Stimulated activated naive CD4-positive, alpha-beta T cell treated with Interleukin-2 at 50 U/mL for 16 hours (primary cell): ENCODE measurements around the gene MEF2B.
A peak's percentile ranks its signal among the peaks of the same experiment; 100 is the strongest.

Source experiments
- DNase-seq: peaks from one replicate; lab custom pipeline; 2025; lab: John Stamatoyannopoulos, UW

The MEF2B gene

DNA sequence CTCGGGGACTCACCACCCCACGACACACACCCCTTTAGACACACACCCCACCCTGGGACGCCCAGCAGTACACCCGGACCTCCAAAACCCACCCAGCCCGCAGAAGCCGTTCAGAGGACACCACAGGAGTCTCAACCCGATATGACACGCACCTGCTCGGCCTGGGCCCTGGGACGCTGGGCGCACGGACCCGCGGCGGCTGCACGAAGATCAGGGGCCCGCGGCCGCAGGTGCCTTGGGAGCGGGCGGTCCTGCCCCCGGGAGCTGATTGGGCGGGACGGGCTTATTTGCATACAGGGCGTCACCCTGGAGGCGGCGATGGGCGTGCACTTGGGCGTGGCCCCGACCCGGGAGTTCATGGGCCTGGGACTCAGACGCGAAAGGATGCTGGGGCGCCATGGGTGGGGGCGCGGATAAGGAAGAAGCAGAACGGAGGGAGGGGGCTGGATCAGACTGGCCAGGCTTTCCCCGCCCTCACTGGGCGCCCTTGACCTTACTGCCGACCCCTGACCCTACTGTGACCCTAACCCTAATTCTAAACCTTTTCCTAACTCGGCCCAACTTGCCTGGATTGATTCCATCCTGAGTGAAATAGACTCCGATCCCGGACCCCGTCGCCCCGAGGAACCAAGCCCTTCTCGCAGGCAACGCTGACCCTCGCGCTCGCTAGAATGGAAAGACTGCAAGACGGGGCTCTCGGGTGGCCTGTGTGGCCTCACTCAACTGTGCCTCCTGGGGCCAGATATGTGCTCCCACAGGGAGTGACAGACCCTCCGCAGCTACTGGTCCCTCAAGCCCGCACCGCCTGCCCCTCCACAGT lies at the start of gene MEF2B:
MEF2B (minus strand) TSS at position 211 of the 820 bp plus-strand sequence. CDS start 19,528 bp downstream, outside the sequence.
- peak; percentile 51 for DNase-seq

DNA sequence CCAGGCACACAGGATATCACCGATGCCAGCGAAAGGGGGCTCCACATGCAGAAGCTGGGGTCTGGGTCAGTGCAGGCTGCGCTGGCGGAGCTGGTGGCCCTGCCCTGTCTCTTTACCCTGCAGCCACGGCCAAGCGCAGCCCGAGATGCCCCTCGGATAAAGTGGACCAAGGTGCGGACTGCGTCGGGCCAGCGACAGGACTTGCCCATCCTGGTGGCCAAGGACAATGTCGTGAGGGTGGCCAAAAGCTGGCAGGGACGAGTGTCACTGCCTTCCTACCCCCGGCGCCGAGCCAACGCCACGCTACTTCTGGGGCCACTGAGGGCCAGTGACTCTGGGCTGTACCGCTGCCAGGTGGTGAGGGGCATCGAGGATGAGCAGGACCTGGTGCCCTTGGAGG lies 48.8 kb upstream of the MEF2B start:
- DNase-seq, result no peak

DNA sequence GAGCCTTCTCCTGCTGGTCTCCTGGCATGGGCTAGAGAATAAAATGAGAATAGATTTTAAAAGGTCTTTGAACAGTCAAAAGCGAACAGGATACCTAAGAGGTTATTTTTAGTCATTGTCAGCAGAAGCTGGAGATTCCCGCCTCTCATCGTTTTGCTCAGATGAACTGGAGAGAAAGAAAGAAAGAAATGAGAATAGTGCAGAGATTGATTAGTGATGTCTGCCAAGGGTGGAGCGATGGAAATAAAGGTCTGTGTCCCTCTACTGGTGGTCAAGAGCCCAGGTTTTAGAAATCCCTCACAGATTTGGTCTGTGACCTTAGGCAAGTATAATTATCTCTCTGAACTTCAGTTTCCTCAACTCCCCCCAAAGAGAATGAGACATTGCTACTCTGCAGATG lies 47.0 kb upstream of the MEF2B start:
- DNase-seq, result no peak

DNA sequence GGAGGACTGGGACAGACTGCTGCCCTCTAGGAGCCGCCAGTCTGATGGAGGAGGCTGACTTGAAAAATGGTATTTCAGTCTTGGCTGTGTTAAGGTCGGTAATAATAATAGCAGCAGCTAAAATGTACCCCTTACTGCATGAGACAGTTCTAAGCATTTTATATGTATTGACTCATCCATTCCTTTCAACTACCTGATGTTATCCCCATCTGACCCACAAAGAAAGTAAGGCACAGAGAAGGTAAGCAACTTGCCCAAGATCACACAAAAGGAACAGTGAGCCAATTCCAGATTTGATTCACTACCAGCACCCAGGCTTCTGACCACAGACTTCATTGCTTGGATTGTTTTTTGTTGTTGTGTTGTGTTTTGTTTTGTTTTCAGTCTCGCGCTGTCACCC lies 45.7 kb upstream of the MEF2B start:
- no peak for DNase-seq

DNA sequence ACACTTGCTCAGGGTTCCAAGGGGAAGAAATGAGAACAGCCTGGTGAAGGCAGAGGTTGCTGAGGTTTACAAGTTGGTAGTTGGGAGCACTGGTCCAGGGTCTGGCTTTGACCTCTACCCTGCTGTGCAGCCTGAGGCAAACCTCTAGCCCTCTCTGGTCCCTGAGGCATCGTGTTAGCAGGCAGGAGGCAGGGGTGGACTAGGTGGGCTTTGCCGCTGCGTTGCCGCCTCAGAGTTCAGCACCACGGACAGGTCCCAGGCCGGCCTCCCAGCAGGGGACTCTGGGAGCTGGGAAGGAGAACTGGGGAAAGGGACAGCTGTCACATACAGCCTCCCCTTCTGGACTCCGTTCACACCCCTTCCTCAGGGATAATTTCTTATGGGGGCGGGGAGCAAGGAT lies 44.8 kb upstream of the MEF2B start:
- DNase-seq, result no peak

DNA sequence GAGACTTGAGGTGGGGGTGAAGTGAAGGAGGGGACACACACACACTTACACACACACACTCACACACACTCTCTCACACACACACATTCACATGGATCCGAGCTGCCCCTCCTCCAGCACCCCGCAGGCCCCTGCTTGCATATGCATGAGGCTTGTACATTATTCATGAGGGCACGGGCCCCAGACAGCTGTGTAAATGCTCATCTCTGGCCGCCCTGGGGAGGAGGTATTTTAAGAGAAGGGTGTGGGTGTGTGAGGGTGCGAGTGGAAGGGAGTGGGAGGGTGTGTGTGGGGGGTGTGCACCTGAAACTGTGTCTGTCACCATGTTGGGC lies 44.1 kb upstream of the MEF2B start:
- no peak for DNase-seq

DNA sequence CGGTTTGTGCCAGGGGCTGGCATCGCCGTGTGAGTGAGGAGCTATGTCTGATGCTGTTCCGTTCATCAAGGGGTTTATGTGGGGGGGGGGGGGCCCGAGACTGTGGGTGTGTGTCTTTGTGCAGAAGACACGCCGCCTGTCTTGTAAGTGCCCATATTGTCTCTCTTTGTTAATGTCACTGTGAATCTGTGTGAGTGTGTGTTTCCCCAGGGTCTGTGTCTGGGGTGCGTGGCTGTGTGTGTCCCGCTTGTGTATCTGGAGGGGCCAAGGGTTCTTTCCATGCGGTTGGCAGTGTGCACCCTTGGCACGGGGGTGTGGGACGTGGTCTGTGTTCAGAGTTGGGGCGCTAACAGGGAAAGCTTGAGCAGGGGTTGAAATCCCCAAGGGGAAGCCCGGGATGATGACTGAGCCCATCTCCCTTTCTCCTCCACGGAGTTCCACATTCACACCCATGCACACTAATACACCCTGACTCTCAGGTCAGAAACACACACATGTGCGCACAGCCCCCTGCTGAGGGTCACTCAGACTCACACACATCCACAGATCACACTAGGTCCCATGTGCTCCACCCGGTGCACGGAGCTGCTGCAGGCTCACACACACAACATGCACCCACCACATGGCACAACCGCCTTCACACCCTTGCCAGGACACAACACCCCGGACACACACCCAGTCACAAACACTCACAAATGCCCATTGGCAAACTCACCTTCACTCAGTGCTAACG lies 43.5 kb upstream of the MEF2B start:
- DNase-seq, result no peak

DNA sequence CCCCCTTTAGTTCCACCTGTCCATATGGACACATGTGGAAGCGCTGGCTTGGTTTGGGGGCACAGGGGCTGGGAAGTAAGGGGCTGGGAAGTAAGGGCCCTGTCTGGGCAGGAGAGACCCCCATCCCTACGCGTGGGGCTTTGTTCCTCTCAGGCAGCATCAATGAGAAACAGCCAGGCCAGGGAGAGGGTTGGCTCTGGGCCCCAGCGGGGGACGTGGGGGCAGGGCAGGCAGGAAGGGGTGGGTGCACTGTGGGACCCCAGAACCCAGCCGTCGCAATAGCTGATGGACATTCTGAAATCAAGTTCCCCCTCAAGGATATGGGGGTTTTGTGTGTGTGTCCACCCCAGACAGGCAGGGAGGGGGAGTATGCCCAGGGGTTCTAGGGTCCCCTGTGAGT lies 42.9 kb upstream of the MEF2B start:
- no peak for DNase-seq

DNA sequence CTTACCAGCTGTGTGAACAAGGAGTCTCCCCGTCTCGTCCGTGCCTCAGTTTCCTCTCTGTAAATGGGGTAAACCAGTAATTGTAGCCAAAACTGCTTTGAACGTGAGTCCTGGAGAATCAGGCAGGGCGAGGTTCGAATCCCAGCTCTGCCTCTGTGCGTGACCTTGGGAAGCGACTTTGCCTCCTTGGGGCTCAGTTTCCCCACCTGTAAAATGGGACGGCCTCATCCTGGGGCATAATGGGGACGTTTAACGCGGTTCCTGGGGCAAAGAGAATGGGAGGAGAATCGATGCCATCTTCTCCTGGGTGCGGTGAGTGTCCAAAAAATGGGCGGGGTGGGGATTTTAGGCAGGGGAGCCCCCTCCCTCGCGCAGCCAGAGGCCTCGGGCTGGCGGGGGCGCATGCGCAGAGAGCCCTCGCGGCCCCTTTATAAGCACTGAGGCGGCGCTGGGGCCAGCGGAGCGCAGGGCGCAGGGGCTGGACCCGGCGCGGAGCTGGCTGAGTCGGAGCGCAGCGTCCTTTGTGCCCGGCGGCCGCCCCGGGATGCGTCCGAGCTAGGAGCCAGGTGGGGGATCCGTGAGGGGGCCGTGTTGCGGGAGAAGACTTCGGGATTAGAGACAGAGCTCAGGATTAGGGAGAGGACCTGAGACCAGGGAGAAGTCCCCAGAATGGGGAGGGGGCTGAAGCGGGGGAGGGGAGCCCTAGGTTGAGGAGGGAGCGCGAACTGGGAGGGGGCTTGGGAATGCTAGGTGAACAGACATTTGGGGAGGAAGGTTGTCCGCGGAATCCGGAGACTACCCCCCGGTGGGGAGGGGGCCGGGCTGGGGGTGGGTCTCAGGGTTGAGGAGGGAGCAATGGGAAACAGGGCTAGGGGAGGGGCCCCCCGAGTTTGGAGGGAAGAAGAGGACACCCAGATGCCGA lies 41.7 kb upstream of the MEF2B start, which contains the start of gene NCAN:
NCAN (plus strand) TSS at position 460 of the 922 bp plus-strand sequence. CDS start 4,996 bp downstream, outside the sequence.
- no peak for DNase-seq

DNA sequence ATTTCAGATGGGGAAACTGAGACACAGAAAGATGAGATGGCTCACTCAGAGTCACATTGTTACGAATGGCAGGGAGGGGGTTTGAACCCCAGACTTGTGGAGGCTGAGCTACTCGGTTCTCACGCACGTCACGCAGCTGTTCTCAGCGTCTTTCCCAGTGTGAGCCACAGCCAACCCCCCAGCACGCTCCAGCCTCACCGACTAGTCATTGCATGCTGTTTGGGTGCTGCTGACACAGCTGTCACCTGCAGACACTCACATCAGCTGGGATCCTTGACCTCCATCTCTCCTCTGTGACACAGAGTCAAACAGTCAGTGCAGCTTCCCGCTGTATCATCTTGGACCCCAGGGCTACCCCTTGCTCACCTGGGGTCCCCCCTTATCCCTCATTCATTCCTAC lies 39.3 kb upstream of the MEF2B start:
- no peak for DNase-seq

DNA sequence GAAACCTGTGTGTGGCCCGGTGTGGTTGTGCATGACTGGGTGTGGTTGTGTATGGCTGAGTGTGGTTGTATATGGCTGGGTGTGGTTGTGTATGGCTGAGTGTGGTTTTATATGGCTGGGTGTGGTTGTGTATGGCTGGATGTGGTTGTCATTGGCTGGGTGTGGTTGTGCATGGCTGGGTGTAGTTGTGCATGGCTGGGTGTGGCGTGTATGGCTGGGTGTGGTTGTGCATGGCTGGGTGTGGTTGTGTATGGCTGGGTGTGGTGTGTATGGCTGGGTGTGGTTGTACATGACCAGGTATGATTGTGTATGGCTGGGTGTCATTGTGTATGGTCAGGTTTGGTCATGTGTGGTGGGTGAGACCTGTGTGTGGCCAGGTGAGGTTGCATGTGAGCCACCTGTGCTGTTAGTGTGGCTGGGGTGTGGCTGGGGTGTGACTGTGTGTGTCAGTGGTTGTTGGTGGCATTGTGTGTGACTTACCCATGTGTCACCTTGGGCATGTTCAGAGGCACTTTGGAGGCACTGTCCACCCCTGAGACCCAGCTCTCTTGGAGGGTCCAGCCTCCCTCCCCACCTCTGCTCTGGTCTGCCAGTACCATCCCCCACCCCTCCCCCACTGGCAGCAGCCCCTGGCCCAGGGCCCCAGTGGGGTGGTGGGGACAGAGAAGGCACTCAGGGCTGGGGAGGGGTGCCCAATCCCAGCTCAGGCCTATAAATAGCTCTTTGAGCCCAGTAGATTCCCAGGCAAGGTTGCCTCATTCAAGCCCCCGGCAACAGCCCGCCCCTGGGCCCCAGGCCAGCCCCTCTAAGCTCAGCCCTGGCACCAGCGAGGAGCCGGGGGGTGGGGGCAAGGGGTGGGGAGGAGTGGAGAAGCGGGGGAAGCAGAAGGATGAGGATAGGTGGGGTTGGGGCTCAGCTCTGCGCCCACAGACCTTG lies 37.8 kb upstream of the MEF2B start:
- no peak for DNase-seq

DNA sequence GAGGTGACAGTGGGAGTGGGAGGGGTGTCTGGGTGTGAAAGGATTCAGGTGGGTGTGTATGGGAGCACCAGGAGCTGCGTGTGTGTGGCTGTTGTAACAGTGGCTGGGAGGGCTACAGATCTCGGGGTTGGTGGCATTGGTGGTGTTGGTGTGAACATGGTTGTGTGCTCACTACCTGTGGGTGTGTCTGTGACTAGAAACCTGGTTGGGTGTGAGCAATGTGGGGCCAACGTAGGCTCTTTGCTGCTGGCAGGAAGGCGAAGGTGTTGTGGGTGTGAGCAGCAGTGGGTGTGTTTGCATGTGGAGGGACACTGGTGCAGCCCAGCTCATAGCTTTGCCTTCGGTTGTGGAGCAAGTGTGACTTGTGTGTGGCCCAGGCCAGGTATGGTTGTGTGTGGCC lies 36.9 kb upstream of the MEF2B start:
- no peak for DNase-seq

DNA sequence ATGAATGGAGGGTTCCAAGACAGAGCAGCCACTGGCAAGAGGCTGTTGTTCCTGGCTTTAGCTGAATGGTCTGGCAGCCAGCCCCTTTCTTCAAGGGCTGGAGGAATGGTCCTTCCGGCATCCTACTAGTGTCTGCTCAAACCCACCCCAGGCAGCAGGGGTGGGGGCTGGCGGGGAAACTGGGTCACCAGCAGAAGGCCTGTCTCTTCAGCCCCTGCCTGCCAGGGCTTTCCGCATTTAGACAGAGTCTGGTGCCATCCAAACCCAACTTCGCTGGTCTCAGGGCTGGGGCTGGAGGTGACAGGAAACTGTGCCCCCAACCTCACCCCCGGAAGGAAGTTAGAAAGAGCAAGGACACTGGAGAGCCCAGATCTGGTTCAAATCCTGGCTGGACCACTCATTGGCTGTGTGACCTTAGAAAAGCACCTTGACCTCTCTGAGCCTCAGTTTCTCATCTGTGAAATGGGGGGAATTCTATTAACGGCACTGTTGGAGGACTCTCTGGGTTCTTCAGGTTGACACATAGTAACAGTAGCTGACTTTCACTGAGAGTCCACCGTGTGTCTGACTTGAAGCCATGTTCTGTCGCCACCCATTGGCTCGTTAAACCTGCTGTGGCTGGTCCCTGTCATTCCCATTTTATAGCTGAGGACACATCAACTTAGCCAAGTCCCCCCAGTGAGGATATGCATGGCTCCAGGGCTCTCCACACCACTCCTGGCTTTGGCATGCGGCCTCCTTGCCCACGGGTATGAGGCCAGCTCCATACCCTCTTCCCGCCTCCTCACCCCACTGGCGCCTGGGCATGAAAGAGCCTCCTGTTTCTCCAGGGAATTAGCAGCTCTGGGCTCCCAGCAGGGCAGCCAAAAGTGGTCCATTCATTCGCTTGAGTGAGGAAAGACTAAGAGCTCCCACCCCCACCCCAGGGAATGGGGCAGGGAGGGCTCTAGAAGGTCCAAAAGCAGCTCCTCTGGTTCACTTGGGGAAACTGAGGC lies 35.6 kb upstream of the MEF2B start:
- no peak for DNase-seq

DNA sequence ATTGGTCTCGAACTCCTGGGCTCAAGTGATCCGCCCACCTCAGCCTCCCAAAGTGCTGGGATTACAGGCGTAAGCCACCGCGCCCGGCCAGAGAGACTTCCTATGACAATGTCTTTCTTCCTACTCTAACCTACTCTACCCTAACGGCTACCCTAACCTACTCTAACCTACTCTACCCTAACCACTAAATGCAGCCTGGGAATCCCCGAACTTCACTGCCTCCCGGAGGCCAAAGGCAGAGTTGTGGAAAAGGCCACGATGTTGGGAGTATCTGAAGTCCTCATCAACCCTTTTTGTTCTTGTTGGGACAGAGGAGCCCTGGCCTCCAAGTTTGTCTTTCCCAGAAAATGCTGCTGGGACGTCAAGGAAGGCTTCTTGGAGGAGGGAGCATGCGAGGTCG lies 34.1 kb upstream of the MEF2B start:
- DNase-seq, result no peak

DNA sequence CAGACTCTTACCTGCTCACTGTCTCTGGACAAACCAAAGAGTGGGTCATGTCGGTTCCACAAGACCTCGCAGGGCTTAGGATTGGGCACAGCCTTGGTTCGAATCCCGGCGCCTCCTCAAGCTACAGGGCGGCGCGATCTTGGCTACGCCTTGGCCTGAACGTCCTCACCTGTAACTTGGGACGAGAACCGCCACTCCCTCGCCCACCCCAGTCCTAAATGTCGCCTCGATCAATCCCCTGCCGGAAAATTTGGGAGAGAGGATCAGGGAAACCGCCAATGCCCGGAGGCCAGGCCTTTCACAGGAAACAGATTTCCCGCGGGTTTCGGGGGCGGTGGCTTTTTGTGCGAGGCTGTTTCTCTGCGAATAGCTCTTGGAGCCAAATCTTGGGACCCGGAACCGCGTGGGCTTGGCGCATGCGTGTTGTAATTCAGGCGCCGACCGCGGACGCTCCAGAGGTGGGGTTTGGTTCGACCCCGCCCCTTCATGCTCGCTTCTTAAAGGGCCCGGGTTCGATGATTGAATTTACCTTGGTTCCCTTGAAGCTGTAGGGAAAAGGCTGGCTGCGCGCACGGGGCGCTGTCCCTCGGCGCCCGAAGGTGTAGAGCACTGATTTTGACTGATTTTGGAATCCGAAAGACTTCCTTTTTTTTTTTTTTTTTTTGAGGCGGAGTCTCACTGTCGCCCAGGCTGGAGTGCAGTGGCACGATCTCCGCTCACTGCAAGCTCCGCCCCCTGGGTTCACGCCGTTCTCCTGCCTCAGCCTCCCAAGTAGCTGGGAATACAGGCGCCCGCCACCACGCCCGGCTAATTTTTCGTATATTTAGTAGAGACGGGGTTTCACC lies 33.2 kb upstream of the MEF2B start, which contains the start of gene NR2C2AP:
NR2C2AP (minus strand) TSS at position 403 of the 845 bp plus-strand sequence; CDS start at position 49, 354 bp downstream.
- peak; percentile 91 for DNase-seq

DNA sequence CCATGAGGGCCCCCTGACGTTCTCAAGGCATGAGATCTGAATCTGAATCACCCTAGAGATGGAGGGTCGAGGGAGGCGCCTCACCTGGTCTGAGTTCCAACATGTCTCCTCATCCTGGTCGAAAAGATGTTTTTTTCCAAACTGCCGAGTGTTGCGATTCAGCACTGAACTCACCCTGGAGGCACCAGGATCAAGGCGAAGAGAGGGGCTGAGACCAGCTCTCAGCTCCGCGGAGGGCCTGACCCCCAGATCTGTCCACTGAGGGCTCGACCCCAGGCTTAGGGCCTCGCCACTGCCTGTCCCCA lies 32.6 kb upstream of the MEF2B start:
- no peak for DNase-seq

DNA sequence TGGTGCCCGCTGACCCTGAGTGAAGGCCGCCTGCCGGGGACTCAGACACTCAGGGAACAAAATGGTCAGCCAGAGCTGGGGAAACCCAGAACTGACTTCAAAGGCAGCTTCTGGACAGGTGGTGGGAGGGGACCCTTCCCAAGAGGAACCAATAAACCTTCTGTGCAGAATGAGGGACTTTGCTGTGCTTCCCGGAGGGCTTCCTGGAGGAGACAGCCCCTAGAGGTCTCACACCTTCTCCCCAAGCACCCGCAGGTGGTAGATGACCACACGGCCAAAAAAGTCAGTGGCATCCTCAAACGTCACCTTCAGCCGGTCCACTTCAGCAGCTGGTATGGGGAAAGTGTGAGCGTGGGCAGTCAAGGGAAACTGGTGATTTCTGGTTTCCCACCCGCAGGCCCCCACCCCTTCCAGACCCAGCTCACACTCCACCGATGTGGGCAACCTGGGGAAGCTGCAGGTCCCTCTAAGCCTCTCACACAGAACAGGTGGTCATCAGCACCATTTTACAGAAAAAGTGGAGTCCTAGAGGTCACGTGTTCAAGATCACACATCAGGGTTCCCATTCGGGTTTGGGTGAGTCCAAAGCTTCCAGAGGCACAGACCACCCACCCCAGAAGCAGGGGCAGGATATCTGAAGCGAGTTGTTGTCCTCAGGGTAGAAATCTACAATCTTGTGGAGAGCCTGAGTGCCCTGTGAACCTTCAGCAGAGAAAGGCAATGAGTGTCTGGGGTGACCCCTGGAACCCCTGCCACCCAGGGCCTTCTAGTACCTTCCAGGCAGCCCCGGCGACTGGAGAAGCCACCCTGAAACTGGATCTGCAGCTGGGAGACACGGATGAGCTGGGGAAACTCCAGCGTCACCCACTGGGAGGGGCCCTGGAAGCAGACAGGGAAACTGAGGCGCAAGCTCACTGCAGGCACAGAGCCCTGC lies 31.9 kb upstream of the MEF2B start:
- DNase-seq, result no peak

DNA sequence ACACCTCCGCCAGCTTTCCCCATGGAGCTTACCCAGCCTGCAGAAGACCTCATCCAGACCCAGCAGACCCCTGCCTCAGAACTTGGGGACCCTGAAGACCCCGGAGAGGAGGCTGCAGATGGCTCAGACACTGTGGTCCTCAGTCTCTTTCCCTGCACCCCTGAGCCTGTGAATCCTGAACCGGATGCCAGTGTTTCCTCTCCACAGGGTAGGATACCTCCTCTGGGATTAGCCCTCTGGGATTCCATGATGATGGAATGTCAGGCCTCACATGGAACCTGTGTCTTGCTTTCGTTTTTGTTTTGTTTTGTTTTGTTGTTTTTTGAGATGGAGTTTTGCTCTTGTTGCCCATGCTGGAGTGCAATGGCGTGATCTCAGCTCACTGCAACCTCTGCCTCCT lies 23.9 kb upstream of the MEF2B start:
- DNase-seq, result no peak
